Panc1 (cell line): ENCODE data around the gene PGF. TPM values are rescaled to one million over a fixed set of nuclear protein-coding genes. Genes with fewer than 3 reads are reported as not detected.

Experiments
- ATAC-seq: fragments of 200-7000 bp; cut with Tn5 transposase; 2 replicates; pipeline ENCODE4 v1.9.1; 2020; ENCODE audit warnings: mild to moderate bottlenecking, moderate library complexity
- BruUV-seq: library from RNA; stranded (reverse); fragments of 400-500 nt; replicated peaks from 2 replicates; lab custom pipeline; 2021; lab: Mats Ljungman, UMichigan
- CTCF ChIA-PET: fragments of 300-600 bp; sonication (Branson Sonifier 250); formaldehyde crosslinking; loops from one replicate; lab custom pipeline; 2022; ENCODE audit warnings: antibody characterized with exemption; lab: Charles Lee
- POLR2A ChIA-PET: fragments of 300-600 bp; sonication (Branson Sonifier 250); formaldehyde crosslinking; loops from one replicate; lab custom pipeline; 2022; ENCODE audit warnings: antibody characterized with exemption; lab: Charles Lee
- DNase-seq: peaks from one replicate; pipeline ENCODE4 v3.0.0-alpha.2; 2010; ENCODE audit warnings: low read depth, low spot score
- H3K27ac ChIP-seq: 2 replicates; pipeline ENCODE4 v1.5.1; 2011; ENCODE audit warnings: mild to moderate bottlenecking, low read length, inconsistent platforms
- H3K27me3 ChIP-seq: fragments of 200-500 bp; sonication (Bioruptor generic); 2 replicates; pipeline ENCODE4 v1.6.0; 2014; ENCODE audit warnings: low read length, inconsistent platforms; ENCODE audit not compliant: control insufficient read depth, insufficient read depth
- H3K36me3 ChIP-seq: fragments of 200-500 bp; sonication (Bioruptor generic); 2 replicates; pipeline ENCODE4 v1.5.1; 2014; ENCODE audit warnings: inconsistent platforms, mild to moderate bottlenecking, low read length, moderate library complexity; ENCODE audit not compliant: control insufficient read depth, insufficient read depth
- H3K4me1 ChIP-seq: 2 replicates; pipeline ENCODE4 v1.5.1; 2011; ENCODE audit warnings: inconsistent platforms, mild to moderate bottlenecking, low read length, moderate library complexity; ENCODE audit not compliant: control insufficient read depth, insufficient read depth
- H3K4me3 ChIP-seq, 2 experiments: 2 replicates each; pipeline ENCODE4 v1.5.1; 2011 to 2012; ENCODE audit warnings: low read depth in 2 of 2, low read length in 2 of 2, mild to moderate bottlenecking in 2 of 2, inconsistent platforms in 1 of 2, moderate library complexity in 1 of 2
- H3K9me3 ChIP-seq: fragments of 200-500 bp; sonication (Bioruptor generic); 2 replicates; pipeline ENCODE4 v1.5.1; 2014; ENCODE audit warnings: low read depth, mild to moderate bottlenecking, inconsistent platforms, low read length, moderate library complexity; ENCODE audit not compliant: control insufficient read depth, insufficient read depth
- POLR2AphosphoS5 ChIP-seq: IDR thresholded peaks from 2 replicates; pipeline ENCODE4 v1.6.1; 2012; ENCODE audit warnings: mild to moderate bottlenecking, low read depth, low read length, moderate library complexity
- SIN3A ChIP-seq: IDR thresholded peaks from 2 replicates; pipeline ENCODE4 v1.6.1; 2012; ENCODE audit warnings: low read depth, mild to moderate bottlenecking, low read length, moderate library complexity, borderline replicate concordance; ENCODE audit not compliant: insufficient read depth
- TCF7L2 ChIP-seq: IDR thresholded peaks from 2 replicates; pipeline ENCODE4 v1.6.1; 2011; ENCODE audit warnings: mild to moderate bottlenecking, low read depth, low read length, inconsistent platforms
- in situ Hi-C: cut with HindIII; loops from 2 replicates; pipeline ENCODE4 v1.10.0; 2016; ENCODE audit warnings: low sequenced_read_pairs, low pct_unique_long_range_greater_than_20kb
- intact Hi-C: fragments of 100-400 bp; cut with micrococcal nuclease; formaldehyde crosslinking; loops from one replicate; pipeline ENCODE4 v1.10.0; 2022; ENCODE audit not compliant: unreplicated experiment
- total RNA-seq: library from RNA; stranded (reverse); gene quantifications from one replicate; pipeline ENCODE4 v1.2.1, GENCODE V29; 2021; ENCODE audit not compliant: unreplicated experiment
- TF ChIP-seq, protein P1 (sequence below), 2 experiments: IDR thresholded peaks; 2 replicates each; pipeline ENCODE4 v1.6.1; 2011 to 2012; ENCODE audit warnings: low read depth in 2 of 2, control low read depth in 1 of 2, low read length in 1 of 2, mild to moderate bottlenecking in 1 of 2, moderate library complexity in 1 of 2; ENCODE audit not compliant: insufficient read depth in 1 of 2
- TF ChIP-seq, protein P2 (sequence below): fragments of 450-650 bp; IDR thresholded peaks from 2 replicates; pipeline ENCODE4 v1.5.1; 2017; ENCODE audit warnings: mild to moderate bottlenecking

Gene PGF
- total RNA-seq, 1 experiment from 2014 or later: 7.3 TPM

DNA sequence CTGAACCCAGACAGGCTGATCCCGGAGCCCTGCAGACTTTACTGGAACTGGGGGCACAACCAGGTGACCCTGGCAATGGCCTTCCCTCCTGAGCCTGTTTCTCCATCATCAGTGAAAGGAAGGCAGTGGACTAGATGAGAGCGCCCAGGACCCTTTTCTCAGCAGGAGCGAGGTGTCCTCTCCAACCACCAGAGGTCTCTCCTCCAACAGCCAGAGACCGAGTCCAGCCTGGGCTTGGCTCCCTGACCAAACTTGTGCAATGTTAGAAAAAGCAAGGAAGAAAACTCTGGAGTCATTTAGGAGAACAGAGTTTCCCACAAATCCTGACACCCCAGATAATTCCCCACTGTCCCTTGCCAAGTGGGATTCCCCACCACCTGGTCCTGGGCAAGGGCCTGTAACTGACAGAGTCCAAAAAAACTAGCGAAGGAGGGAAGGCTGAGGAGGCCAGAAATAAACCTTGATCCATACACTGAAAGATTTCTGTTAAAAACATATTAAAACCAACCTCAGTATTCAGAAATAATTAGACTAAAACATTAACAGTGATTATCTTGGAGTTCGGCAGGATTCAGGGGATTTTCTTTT lies 41.3 kb downstream of the PGF start:
- no peak overlapping the region for H3K4me3 ChIP-seq
- intact Hi-C loops (no loop called here), in situ Hi-C loops (no loop called here)
- peak; percentile 35 for DNase-seq
- CTCF ChIA-PET: no interaction called here
- H3K9me3 ChIP-seq: no peaks in the 10 kb centered on the region
- ATAC-seq: peak; percentile 81
- no peaks in the 10 kb centered on the region for H3K36me3 ChIP-seq
- POLR2A ChIA-PET: no interaction called here
- TF ChIP-seq, protein P1, sequence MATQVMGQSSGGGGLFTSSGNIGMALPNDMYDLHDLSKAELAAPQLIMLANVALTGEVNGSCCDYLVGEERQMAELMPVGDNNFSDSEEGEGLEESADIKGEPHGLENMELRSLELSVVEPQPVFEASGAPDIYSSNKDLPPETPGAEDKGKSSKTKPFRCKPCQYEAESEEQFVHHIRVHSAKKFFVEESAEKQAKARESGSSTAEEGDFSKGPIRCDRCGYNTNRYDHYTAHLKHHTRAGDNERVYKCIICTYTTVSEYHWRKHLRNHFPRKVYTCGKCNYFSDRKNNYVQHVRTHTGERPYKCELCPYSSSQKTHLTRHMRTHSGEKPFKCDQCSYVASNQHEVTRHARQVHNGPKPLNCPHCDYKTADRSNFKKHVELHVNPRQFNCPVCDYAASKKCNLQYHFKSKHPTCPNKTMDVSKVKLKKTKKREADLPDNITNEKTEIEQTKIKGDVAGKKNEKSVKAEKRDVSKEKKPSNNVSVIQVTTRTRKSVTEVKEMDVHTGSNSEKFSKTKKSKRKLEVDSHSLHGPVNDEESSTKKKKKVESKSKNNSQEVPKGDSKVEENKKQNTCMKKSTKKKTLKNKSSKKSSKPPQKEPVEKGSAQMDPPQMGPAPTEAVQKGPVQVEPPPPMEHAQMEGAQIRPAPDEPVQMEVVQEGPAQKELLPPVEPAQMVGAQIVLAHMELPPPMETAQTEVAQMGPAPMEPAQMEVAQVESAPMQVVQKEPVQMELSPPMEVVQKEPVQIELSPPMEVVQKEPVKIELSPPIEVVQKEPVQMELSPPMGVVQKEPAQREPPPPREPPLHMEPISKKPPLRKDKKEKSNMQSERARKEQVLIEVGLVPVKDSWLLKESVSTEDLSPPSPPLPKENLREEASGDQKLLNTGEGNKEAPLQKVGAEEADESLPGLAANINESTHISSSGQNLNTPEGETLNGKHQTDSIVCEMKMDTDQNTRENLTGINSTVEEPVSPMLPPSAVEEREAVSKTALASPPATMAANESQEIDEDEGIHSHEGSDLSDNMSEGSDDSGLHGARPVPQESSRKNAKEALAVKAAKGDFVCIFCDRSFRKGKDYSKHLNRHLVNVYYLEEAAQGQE (IDR thresholded peaks at IDR 0.05; ENCODE audit: insufficient read depth in 1 of 2, low read depth in 2 of 2, low read length in 1 of 2): no peak
- TF ChIP-seq SIN3A (no peak), TCF7L2 (no peak), POLR2AphosphoS5 (no peak)
- TF ChIP-seq, protein P2, sequence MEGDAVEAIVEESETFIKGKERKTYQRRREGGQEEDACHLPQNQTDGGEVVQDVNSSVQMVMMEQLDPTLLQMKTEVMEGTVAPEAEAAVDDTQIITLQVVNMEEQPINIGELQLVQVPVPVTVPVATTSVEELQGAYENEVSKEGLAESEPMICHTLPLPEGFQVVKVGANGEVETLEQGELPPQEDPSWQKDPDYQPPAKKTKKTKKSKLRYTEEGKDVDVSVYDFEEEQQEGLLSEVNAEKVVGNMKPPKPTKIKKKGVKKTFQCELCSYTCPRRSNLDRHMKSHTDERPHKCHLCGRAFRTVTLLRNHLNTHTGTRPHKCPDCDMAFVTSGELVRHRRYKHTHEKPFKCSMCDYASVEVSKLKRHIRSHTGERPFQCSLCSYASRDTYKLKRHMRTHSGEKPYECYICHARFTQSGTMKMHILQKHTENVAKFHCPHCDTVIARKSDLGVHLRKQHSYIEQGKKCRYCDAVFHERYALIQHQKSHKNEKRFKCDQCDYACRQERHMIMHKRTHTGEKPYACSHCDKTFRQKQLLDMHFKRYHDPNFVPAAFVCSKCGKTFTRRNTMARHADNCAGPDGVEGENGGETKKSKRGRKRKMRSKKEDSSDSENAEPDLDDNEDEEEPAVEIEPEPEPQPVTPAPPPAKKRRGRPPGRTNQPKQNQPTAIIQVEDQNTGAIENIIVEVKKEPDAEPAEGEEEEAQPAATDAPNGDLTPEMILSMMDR: peak; percentile 82
- no peak overlapping the region for H3K27ac ChIP-seq
- BruUV-seq: no TSS peak
- H3K27me3 ChIP-seq: no peaks in the 10 kb centered on the region
- no peaks in the 10 kb centered on the region for H3K4me1 ChIP-seq

DNA sequence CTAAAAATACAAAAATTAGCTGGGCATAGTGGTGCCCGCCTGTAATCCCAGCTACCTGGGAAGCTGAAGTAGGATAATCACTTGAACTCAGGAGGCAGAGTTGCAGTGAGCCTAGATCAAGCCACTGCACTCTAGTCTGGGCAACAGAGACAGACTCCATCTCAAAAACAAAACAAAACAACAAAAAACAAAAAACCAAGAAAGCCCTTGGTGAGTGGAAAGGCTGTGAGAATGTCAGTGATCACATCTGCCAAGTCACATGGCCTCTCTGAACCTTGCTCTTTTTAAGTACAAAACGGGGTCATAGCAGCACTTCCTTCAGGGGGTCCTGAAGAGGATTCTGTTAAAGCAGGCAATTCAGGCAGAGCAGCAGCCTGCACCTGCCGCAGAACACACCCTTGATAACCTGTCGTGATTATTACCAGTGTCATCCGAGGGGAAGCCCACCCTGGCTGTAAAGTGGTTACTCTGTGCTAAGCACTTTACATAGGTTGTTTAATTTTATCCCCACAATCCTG lies 41.9 kb downstream of the PGF start:
- no peaks in the 10 kb centered on the region for H3K36me3 ChIP-seq
- CTCF ChIA-PET: no interaction called here
- ATAC-seq: no peak
- intact Hi-C loops (no loop called here), in situ Hi-C loops (no loop called here)
- H3K9me3 ChIP-seq: no peaks in the 10 kb centered on the region
- no peak for DNase-seq
- no peak for TF ChIP-seq POLR2AphosphoS5
- no peak for TF ChIP-seq SIN3A
- no peak overlapping the region for H3K27ac ChIP-seq
- BruUV-seq: no TSS peak
- H3K27me3 ChIP-seq: no peaks in the 10 kb centered on the region
- POLR2A ChIA-PET: no interaction called here
- H3K4me3 ChIP-seq: no peak overlapping the region
- no peaks in the 10 kb centered on the region for H3K4me1 ChIP-seq

DNA sequence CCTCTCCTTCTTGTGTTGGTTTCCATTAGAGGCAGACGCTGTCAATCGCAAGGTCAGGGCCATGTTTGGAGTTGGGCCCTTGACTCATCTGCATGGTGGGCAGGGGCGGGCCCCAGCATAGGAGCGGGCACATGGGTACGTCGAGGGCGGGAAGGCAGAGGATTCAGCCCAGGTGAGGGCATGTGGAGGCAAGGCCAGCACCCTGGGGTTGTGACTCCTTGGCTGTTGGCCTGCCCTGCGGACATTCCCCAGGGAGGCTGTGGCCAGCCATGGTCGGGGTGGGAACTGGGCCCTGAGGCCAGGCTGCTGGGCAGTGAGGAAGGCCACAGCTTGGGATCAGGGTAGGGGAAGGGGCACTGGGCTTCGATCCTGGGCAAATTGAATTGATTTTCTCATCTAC lies 42.6 kb downstream of the PGF start:
- H3K36me3 ChIP-seq: no peaks in the 10 kb centered on the region
- TF ChIP-seq, protein P2: no peak
- TF ChIP-seq TCF7L2 (no peak), POLR2AphosphoS5 (no peak), SIN3A (no peak)
- TF ChIP-seq, protein P1 (IDR thresholded peaks at IDR 0.05; ENCODE audit: insufficient read depth in 1 of 2, low read depth in 2 of 2, low read length in 1 of 2): no peak
- in situ Hi-C loops: no loop called here
- no peak overlapping the region for H3K27ac ChIP-seq
- H3K27me3 ChIP-seq: no peaks in the 10 kb centered on the region
- POLR2A ChIA-PET: no interaction called here
- ATAC-seq (no peak), DNase-seq (no peak)
- no peaks in the 10 kb centered on the region for H3K4me1 ChIP-seq
- intact Hi-C loops: no loop called here
- CTCF ChIA-PET: no interaction called here
- H3K9me3 ChIP-seq: no peaks in the 10 kb centered on the region
- no peak overlapping the region for H3K4me3 ChIP-seq
- BruUV-seq: no TSS peak
